Colonic mucosa (tissue), 4 donors: ENCODE results near the gene UBAC2. TPM values are rescaled to one million over a fixed set of nuclear protein-coding genes. Genes with fewer than 3 reads are reported as not detected.

ENCODE experiments used
- DNase-seq: peaks from one replicate; pipeline ENCODE4 v3.0.0-alpha.2; 2020
- H3K27ac ChIP-seq: fragments of 200-600 bp; one replicate; pipeline ENCODE4 v1.8.0; 2021
- H3K27me3 ChIP-seq: fragments of 200-600 bp; one replicate; pipeline ENCODE4 v1.8.0; 2021
- H3K36me3 ChIP-seq: fragments of 200-600 bp; one replicate; pipeline ENCODE4 v1.8.0; 2021
- H3K4me1 ChIP-seq: fragments of 200-600 bp; one replicate; pipeline ENCODE4 v1.8.0; 2021; ENCODE audit warnings: mild to moderate bottlenecking
- H3K4me3 ChIP-seq: fragments of 200-600 bp; one replicate; pipeline ENCODE4 v1.8.0; 2021
- H3K9ac ChIP-seq, 2 donors: one replicate each; pipeline ENCODE4 v1.7.0; 2013; ENCODE audit warnings: control low read depth in 2 of 2, low read depth in 2 of 2, low read length in 2 of 2
- H3K9me3 ChIP-seq: fragments of 200-600 bp; one replicate; pipeline ENCODE4 v1.8.0; 2021
- intact Hi-C: fragments of 100-400 bp; cut with DNase I; formaldehyde crosslinking; loops from one replicate; pipeline ENCODE4 v1.14.1; 2022
- total RNA-seq, 2 donors: library from RNA; stranded (reverse); fragmentation: NEBNext Ultra II Directional in 1 of 2; extraction: Animal tissue kit (Norgen Biotek cat#: 25700) in 1 of 2; gene quantifications; one replicate each; pipeline ENCODE4 v1.2.1, GENCODE V29; 2021
- TF ChIP-seq, protein P1 (sequence below): fragments of 200-600 bp; IDR thresholded peaks from one replicate; pipeline ENCODE4 v1.8.0; 2022; ENCODE audit warnings: antibody characterized with exemption, mild to moderate bottlenecking
- donor health status: healthy.
- donor health status: DM: no; HTN: no; CAD: no.
- donor health status: DM: no; HTN: no; CAD: no.

Gene UBAC2
- total RNA-seq, 2 donors from 2014 or later = 67.6 to 88.4 TPM

DNA sequence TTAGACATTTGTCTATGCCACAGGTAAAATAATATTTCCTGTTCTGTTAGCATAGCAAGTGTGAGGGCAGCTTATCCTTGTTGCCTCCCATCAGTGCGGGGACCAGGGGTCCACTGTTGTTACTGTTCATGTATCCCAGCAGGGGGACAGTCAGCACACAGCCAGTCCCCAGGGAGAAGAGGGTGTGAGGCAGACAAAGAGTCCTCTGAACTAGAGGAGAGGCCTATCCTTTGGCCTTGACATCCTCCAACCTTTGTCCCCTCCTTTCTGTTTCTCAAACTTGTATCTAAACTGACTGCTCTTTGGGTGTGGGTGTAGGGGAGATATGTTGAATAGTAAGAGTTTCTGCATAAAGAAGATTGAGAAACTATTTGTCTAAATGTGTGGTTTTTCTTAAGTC is 60.4 kb downstream of the UBAC2 start:
- Histone ChIP-seq H3K9me3 (no peaks in the 10 kb centered on the region), H3K9ac (no peak overlapping the region), H3K36me3 (no peaks in the 10 kb centered on the region), H3K4me1 (no peaks in the 10 kb centered on the region), H3K4me3 (no peak overlapping the region), H3K27ac (no peak overlapping the region), H3K27me3 (no peaks in the 10 kb centered on the region)
- intact Hi-C loops = no loop called here
- no peak for DNase-seq
- TF ChIP-seq, protein P1, sequence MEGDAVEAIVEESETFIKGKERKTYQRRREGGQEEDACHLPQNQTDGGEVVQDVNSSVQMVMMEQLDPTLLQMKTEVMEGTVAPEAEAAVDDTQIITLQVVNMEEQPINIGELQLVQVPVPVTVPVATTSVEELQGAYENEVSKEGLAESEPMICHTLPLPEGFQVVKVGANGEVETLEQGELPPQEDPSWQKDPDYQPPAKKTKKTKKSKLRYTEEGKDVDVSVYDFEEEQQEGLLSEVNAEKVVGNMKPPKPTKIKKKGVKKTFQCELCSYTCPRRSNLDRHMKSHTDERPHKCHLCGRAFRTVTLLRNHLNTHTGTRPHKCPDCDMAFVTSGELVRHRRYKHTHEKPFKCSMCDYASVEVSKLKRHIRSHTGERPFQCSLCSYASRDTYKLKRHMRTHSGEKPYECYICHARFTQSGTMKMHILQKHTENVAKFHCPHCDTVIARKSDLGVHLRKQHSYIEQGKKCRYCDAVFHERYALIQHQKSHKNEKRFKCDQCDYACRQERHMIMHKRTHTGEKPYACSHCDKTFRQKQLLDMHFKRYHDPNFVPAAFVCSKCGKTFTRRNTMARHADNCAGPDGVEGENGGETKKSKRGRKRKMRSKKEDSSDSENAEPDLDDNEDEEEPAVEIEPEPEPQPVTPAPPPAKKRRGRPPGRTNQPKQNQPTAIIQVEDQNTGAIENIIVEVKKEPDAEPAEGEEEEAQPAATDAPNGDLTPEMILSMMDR = no peak

DNA sequence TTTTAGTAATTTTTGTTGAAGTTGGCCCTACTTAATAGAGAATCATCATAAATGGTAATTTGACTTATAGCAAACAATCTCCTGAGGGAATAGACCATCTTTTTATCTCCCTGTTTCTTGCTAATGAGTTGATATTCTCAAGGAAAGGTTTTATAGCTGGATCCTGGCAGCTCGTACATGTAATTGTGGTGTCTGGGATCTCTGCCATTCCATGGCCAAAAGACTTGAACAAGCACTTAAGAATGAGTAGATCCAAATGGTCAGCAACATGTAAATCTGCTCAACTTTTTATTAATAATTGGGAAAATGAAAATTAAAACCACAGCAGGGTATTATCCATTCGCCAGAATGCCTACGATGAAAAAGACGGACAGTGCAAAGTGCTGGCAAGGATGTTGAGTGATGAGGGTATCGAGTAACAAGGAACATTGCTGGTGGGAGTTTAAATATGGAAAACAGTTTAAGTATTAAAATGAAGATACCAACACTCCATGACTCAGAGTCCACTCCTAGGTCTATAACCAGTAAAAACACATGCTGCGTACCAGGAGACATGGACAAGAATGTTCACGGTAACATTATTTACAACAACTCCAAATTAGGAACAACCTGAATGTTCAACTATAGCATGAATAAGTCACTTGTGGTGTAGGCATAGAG is 62.6 kb downstream of the UBAC2 start:
- H3K27ac ChIP-seq = no peak overlapping the region
- H3K9ac ChIP-seq = no peak overlapping the region
- H3K9me3 ChIP-seq = no peaks in the 10 kb centered on the region
- TF ChIP-seq, protein P1 = no peak
- no peaks in the 10 kb centered on the region for H3K4me1 ChIP-seq
- DNase-seq = no peak
- H3K4me3 ChIP-seq = no peak overlapping the region
- no peaks in the 10 kb centered on the region for H3K27me3 ChIP-seq
- H3K36me3 ChIP-seq = no peaks in the 10 kb centered on the region
- intact Hi-C loops = no loop called here

DNA sequence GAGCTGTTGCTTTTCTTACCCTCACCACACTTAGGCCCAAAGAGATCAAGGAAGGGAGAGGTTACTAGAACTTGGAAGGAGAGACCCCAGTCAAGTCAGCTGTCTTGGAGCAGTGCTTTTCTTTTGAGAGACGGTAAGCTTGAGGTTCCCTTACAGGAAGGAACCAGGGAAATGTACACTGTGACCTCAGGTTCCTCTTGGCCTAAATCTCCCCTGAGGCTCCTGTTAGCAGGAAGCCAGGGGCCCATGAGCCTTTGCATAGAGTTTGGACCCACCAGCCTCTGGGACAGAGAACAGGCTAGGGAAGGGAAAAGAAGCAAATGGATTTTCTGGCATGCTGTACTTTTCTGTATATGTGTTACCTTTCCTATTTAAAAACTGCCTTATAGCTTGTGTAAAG is 63.4 kb downstream of the UBAC2 start:
- Histone ChIP-seq H3K36me3 (no peaks in the 10 kb centered on the region), H3K27ac (no peak overlapping the region), H3K9ac (no peak overlapping the region), H3K9me3 (no peaks in the 10 kb centered on the region), H3K4me1 (no peaks in the 10 kb centered on the region), H3K4me3 (no peak overlapping the region), H3K27me3 (no peaks in the 10 kb centered on the region)
- DNase-seq = no peak
- TF ChIP-seq, protein P1 = no peak
- intact Hi-C loops = no loop called here

DNA sequence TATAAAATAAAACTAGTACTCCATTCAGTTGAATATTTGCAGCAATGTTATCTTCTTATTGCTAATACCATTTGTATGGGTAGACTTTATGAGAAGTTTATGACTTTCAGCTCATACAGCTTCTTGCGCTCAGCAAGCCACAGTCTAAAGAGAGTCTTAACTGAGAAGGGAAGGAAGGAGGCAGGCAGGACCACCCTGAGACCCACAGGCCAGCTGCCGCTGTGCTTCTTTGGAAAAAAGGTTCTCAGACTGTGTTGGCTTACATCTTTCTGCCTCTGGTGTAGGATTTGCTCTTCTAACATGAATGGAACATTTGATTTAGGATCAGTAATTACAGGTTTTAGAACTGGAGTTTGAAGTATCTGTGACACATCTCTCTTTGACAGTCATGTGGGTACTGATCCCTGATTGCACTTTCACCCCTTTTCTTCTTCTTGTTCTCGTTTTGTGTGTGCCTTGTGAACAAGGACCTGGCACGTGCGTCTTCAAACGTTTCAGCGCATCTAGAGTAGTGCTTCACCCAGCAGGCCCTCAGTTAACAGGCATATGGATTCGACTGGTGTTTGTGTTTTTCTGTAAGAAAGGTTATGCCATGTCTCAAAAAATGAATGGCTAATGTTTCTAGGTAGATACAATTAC is 64.6 kb downstream of the UBAC2 start:
- no peaks in the 10 kb centered on the region for H3K4me1 ChIP-seq
- H3K9ac ChIP-seq = no peak overlapping the region
- intact Hi-C loops = no loop called here
- no peaks in the 10 kb centered on the region for H3K27me3 ChIP-seq
- TF ChIP-seq, protein P1 = no peak
- H3K27ac ChIP-seq = no peak overlapping the region
- no peak overlapping the region for H3K4me3 ChIP-seq
- H3K9me3 ChIP-seq = no peaks in the 10 kb centered on the region
- H3K36me3 ChIP-seq = no peaks in the 10 kb centered on the region
- DNase-seq = no peak

DNA sequence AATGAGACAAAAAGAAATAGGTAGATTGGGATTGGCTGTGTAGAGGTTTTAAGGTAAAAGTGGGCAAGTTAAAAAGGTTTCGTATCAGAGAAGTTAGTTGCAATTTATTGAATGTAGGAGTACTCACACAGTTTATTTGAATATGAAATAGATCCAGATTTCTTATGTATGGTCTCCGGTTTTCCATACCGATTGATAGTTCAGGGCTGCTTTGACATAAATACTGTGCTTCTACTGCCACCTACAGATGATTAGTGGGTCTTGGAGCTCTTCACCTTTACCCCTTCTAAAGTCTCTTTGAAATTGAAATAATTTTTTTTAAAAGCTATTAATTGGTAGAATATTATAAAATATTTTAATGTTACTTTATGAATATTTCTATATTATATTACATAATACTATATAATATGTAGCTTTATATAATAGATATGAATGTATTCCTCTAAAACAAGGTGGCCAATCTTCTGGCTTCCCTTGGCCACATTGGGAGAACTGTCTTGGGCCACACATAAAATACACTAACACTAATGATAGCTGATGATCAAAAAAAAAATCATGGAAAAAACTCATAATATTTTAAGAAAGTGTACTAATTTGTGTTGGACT is 65.3 kb downstream of the UBAC2 start:
- TF ChIP-seq, protein P1 = peak; percentile 77
- no peaks in the 10 kb centered on the region for H3K36me3 ChIP-seq
- H3K9ac ChIP-seq = no peak overlapping the region
- no peak for DNase-seq
- no peaks in the 10 kb centered on the region for H3K4me1 ChIP-seq
- no peaks in the 10 kb centered on the region for H3K9me3 ChIP-seq
- no peaks in the 10 kb centered on the region for H3K27me3 ChIP-seq
- H3K27ac ChIP-seq = no peak overlapping the region
- no peak overlapping the region for H3K4me3 ChIP-seq
- intact Hi-C loops = loop anchor here (1.0 kb wide), 1 partner anchor 90 kb away; no protein-coding TSS in a partner anchor
